IPS-18a (cell line): ENCODE data around the gene SPDEF.

Source experiments
- H3K27ac ChIP-seq: one replicate; pipeline ENCODE4 v1.5.1; 2013; ENCODE audit warnings: low read length
- H3K27me3 ChIP-seq: one replicate; pipeline ENCODE4 v1.6.1; 2013; ENCODE audit warnings: mild to moderate bottlenecking, low read length; ENCODE audit not compliant: control insufficient read depth, insufficient read depth
- H3K36me3 ChIP-seq: one replicate; pipeline ENCODE4 v1.6.1; 2013; ENCODE audit warnings: low read depth, low read length; ENCODE audit not compliant: control insufficient read depth
- H3K4me1 ChIP-seq: one replicate; pipeline ENCODE4 v1.6.1; 2013; ENCODE audit warnings: low read depth, low read length; ENCODE audit not compliant: control insufficient read depth
- H3K4me3 ChIP-seq: one replicate; pipeline ENCODE4 v1.5.1; 2013; ENCODE audit warnings: low read length
- H3K9ac ChIP-seq: one replicate; pipeline ENCODE4 v1.6.1; 2013; ENCODE audit warnings: mild to moderate bottlenecking, low read length, moderate library complexity
- H3K9me3 ChIP-seq: one replicate; pipeline ENCODE4 v1.6.1; 2013; ENCODE audit warnings: low read depth, low read length; ENCODE audit not compliant: control insufficient read depth

The SPDEF gene

DNA sequence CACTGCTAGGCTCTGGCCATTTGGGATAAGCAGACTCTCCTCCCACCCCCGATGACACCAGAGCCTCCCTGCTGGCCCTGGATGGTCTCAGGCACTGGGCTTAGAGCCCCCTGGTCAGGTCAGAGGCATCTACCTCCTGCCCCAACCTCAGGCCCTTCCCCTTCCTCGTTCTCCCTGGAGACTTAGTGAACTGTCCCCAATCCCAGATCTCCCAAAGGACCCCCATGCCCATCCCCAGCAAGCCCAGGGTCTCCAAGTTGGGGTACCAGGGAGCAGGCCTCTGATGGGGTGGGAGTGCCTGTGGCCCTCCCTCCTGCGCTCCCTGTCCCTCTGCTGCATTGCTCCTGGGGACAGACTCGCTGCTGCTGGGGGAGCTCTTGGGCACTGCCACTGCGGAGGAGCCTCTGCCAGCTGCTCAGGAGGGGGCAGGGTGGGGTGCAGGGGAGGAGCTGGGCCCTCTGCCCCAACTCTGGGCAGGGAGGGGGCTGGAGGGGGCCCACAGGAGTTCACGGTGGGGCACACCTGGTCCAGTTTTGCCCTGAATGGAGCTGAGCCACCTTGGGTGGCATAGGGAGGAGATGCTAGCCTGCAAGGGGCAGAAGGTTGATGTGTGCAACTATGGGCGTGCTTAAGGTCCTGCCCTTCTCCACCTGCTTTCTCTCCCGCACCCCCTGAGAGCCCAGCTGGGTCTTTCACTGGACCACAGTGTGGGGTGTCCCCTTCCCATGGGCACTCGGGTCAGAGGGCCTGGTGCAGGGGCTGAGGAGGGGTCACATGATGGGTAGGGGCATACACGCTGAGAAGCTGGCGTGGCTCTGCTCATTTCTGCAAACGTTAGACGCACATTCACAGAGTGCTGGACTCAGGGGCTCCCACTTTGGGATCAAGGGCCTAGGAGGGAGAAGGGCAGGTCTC lies 40.4 kb downstream of the SPDEF start:
- no peaks in the 10 kb centered on the region for H3K36me3 ChIP-seq
- H3K9ac ChIP-seq = no peak overlapping the region
- no peak overlapping the region for H3K27ac ChIP-seq
- peaks cover 15% of the 10 kb centered on the region for H3K4me1 ChIP-seq
- H3K4me3 ChIP-seq = peak overlapping the region; percentile 67
- H3K27me3 ChIP-seq = peaks cover 5% of the 10 kb centered on the region
- H3K9me3 ChIP-seq = no peaks in the 10 kb centered on the region

DNA sequence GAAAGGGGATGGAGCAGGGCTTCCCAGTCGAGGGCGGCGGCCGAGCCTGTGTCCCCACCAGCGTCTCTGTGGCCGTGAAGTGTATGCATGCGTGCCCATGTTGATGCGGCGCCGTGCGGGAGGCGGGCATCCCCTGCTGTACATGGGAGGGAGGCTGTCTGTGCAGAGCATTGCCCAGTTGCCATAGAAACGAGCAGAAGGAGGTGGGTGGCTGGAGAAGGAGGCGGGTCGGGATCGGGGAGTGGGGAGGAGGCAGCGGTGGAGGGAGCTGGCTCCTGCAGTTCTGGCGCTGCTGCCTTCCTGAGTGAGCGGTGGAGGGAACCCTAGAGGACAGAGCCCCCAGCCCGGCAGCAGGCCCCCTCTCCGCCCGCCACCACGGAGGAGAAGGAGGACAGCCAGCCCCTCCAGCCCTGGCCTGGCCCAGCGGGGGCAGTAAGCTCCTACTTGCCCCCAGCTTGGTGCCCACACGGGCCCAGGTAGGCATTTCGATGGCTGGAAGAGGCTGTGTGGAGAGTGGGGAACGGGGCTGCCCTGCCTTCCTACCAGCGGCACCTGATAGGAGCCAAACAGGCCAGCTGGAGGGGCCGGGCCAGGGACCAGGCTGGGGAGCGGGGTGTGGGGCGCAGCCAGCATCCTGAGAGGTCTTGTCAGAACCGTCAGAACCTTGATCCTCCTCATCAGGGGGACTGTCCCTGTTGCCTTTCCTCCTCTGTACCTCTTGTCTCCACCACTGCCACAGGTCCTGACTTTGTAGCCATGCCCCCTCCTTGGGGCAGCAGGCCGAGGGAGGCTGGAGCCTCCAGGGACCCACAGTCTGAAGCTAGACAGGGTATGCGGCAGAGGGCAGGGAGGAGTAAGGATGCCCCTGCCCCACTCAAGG lies 41.3 kb downstream of the SPDEF start:
- Histone ChIP-seq H3K27ac (no peak overlapping the region), H3K9me3 (no peaks in the 10 kb centered on the region), H3K4me3 (peak overlapping the region; percentile 67), H3K27me3 (peaks cover 5% of the 10 kb centered on the region), H3K9ac (peak overlapping the region; percentile 16), H3K4me1 (peaks cover 15% of the 10 kb centered on the region), H3K36me3 (no peaks in the 10 kb centered on the region)

DNA sequence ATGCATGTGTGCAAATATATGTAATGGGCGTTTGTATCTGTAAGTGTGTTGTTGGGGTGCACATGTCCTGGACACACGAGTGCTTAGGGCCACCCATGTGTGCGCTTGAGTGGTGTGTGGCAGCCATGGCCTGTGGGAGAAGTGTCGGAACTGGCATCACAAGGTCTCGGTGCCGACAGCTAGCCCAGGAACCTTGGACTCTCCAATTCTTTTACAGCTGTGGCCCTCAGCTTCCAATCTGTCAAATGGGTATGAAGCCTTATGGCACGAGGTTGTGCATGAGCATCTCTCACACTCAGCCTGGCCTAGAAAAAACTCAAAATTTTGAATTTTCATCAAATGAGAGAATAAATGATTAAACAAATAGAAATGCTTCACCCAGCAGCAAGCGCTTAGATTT lies 42.0 kb downstream of the SPDEF start:
- no peak overlapping the region for H3K27ac ChIP-seq
- H3K36me3 ChIP-seq = no peaks in the 10 kb centered on the region
- H3K9ac ChIP-seq = no peak overlapping the region
- H3K4me1 ChIP-seq = peaks cover 15% of the 10 kb centered on the region
- H3K9me3 ChIP-seq = no peaks in the 10 kb centered on the region
- peaks cover 5% of the 10 kb centered on the region for H3K27me3 ChIP-seq
- peak overlapping the region; percentile 67 for H3K4me3 ChIP-seq

DNA sequence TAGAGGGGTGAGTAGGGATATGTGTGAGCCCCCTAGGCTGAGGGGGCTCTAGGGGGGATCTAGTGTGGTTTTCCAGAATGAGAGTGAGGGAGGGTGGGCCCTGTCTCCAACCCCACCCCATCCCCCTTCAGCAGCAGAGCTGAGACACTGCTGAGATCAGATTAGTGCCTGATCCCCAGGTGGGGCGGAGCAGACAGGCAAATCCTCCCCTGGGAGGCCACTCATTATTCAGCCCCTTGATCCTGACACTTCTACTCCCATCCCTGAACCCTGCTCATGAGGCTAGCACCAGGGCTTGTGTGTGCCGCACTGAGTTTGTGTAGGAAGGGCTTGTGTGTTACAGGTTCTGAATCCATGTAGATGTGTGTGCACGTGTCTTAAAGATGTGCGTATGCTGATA lies 42.5 kb downstream of the SPDEF start:
- Histone ChIP-seq H3K9me3 (no peaks in the 10 kb centered on the region), H3K27ac (no peak overlapping the region), H3K4me1 (peaks cover 15% of the 10 kb centered on the region), H3K4me3 (no peak overlapping the region), H3K9ac (no peak overlapping the region), H3K27me3 (peaks cover 5% of the 10 kb centered on the region), H3K36me3 (no peaks in the 10 kb centered on the region)

DNA sequence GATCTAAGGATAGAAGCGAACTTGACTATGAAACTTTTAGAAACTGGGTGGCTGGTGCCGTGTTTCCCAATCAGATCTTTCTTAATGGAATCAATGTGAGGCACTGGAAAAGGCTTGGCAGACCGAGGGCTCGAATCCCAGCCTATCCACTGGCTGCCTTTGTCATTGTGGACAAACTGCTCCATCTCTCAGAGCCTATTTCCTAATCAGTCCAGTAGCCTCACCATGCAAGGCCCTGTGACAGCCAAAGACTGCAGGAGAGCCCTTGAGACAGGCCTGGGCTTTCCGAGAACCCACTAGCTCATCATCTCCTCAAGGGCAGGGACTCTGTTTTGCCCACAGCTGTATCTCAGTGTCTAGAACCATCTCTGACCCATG lies 43.4 kb downstream of the SPDEF start:
- H3K36me3 ChIP-seq = no peaks in the 10 kb centered on the region
- H3K9ac ChIP-seq = no peak overlapping the region
- peaks cover 5% of the 10 kb centered on the region for H3K27me3 ChIP-seq
- H3K4me3 ChIP-seq = no peak overlapping the region
- H3K9me3 ChIP-seq = no peaks in the 10 kb centered on the region
- H3K27ac ChIP-seq = no peak overlapping the region
- H3K4me1 ChIP-seq = peaks cover 15% of the 10 kb centered on the region

DNA sequence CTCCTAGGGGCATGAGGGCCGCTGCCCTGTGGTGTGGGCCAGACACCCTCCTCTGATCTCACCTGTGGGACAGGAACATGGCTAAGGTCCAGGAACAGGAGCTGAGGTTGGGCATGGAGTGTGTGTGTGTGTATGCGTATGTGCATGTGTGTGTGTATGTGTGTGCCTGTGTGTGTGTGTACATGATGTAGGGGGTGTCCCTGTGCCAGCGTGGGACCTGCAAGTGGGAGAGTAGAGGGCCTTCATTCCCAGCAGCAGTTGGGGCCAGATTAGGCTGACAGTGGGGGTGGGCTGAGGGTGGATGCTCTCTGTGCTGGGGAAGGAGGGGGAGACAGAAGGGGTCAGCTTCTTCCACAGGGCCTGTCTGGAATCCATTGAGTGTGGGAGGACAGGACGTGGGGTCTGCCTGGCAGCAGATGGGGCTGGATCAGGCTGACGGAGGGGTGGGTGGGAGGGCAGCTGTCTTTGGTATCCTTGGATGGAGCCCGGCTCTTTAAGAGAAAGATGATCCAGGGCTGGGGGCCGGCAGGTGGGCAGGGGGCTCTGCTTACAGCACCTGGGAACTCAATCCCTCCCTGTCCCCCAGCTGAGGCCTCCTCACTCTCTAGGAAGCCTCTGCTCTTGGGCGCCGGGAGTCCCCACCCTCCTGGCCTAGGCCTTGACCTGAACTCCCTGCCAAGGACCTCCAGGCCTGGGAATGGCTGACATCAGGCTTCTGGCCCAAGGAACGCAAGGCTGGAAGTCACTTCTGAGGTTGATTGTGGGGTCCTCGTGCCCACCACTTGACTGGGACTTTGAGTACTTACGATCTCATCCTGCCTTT lies 44.0 kb downstream of the SPDEF start:
- H3K4me1 ChIP-seq = peaks cover 15% of the 10 kb centered on the region
- no peaks in the 10 kb centered on the region for H3K9me3 ChIP-seq
- peaks cover 5% of the 10 kb centered on the region for H3K27me3 ChIP-seq
- H3K4me3 ChIP-seq = no peak overlapping the region
- no peak overlapping the region for H3K27ac ChIP-seq
- H3K9ac ChIP-seq = no peak overlapping the region
- no peaks in the 10 kb centered on the region for H3K36me3 ChIP-seq

DNA sequence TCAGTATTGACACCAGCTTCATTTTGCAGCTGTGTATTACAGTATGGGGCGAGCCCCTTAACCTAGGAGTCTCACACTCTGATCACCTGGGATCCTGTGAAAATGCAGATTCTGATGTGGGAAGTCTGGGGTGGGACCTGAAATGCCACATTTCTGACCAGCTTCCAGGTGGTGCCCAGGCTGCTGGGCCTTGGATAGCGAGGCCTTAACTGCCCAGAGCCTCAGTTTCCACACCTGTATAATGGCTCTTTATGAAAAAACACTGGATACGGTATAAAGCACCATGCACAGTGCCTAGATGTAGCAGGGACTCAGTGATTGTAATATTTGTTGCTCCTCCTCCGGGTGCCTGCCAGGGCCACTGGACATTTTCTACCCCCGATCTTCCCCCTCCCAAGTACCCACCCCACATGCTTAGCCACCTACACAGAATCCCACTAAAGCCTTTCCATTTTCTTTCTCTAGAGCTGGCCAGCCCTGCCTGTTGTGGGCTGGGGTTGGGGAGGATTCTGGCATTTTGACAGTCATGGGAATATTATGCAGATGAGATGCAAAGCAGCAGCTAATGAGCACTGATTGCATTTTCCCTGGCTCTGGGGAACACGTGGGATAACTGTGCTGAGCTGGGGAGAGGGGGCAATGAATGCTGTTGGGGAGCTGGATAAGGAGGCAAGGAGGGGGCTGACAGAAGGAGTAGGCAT lies 44.8 kb downstream of the SPDEF start:
- Histone ChIP-seq H3K27ac (no peak overlapping the region), H3K9me3 (no peaks in the 10 kb centered on the region), H3K9ac (no peak overlapping the region), H3K4me1 (peaks cover 15% of the 10 kb centered on the region), H3K36me3 (no peaks in the 10 kb centered on the region), H3K27me3 (peaks cover 5% of the 10 kb centered on the region), H3K4me3 (no peak overlapping the region)

DNA sequence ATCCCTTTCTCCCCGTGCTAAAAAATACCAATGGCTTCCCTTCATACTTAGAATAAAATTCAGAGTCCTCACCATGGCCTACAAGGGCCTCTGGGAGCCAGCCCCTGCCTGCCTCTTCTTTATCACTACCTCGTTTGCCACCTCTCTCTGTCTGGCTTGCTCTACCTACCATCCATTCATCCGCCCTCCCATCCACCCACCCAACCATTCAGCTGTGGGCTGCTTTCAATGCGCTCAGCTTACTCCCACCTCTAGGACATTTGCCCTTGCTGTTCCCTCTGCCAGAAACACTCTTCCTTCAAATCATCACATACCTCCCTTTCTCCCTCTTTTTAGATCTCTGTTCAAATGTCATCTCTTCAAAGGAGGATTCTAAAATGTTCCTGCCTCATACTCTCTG lies 45.8 kb downstream of the SPDEF start:
- Histone ChIP-seq H3K9me3 (no peaks in the 10 kb centered on the region), H3K27ac (no peak overlapping the region), H3K9ac (no peak overlapping the region), H3K4me1 (peaks cover 13% of the 10 kb centered on the region), H3K27me3 (peaks cover 3% of the 10 kb centered on the region), H3K36me3 (no peaks in the 10 kb centered on the region), H3K4me3 (no peak overlapping the region)

DNA sequence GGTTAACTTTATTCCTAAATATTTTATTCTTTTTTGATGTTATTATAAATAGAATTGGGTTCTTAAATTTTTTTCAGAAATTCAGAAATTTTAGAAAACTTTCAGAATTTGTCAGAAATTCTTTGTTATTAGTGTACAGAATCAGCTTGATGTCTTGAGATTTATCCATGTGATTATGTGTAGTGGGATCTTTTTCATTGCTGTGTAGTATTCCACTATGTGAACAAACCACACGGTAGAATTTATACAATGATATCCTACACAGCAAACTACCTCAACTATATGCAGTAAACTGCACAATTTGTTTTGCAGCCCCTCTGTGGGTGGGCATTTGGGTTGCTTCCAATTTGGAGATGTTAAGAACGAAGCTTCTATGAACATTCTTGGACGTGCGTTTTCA lies 46.3 kb downstream of the SPDEF start:
- Histone ChIP-seq H3K4me3 (no peak overlapping the region), H3K27me3 (no peaks in the 10 kb centered on the region), H3K4me1 (peaks cover 10% of the 10 kb centered on the region), H3K27ac (no peak overlapping the region), H3K36me3 (no peaks in the 10 kb centered on the region), H3K9me3 (no peaks in the 10 kb centered on the region), H3K9ac (no peak overlapping the region)

DNA sequence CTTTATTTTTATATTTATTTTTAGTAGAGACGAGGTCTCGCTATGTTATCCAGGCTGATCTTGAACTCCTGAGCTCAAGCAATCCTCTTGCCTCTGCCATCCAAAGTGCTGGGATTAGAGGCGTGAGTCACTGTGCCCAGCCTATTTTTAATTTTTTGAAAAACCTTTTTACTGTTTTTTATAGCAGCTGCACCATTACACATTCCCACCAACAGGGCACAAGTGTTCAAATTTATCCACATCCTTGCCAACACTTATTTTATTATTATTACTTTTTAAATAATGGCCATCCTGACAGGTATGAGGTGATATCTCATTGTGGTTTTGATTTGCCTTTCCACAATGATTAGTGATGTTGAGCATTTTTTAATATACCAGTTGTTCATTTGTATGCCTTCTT lies 47.7 kb downstream of the SPDEF start:
- no peaks in the 10 kb centered on the region for H3K9me3 ChIP-seq
- no peak overlapping the region for H3K9ac ChIP-seq
- H3K36me3 ChIP-seq = no peaks in the 10 kb centered on the region
- H3K4me1 ChIP-seq = peaks cover 5% of the 10 kb centered on the region
- H3K27me3 ChIP-seq = no peaks in the 10 kb centered on the region
- H3K27ac ChIP-seq = no peak overlapping the region
- H3K4me3 ChIP-seq = no peak overlapping the region

DNA sequence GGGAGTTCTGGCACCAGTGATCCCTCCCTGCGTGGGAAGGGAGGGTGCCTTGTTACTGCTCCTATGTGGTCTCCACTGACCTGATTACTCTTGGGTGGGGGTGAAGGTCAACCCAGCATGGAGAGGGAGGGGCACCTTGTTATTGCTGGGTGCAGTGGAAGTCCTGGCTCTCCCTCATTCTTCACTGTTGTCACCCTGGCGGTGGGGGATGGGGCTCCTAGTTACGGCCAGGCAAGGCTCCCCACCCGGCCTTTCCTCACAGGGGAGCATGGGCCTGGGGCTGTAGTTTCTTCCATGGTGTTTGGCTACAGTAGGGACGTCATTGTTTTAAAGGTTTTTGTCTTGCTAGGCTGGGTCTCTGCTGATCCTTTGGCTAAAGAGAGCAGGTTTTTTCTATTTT lies 49.4 kb downstream of the SPDEF start:
- Histone ChIP-seq H3K9ac (no peak overlapping the region), H3K4me3 (no peak overlapping the region), H3K36me3 (no peaks in the 10 kb centered on the region), H3K9me3 (no peaks in the 10 kb centered on the region), H3K4me1 (no peaks in the 10 kb centered on the region), H3K27ac (no peak overlapping the region), H3K27me3 (no peaks in the 10 kb centered on the region)
